Smooth muscle cell (in vitro differentiated cells): Measurements from ENCODE around the gene MTM1. TPM values are rescaled to one million over a fixed set of nuclear protein-coding genes. Genes with fewer than 3 reads are reported as not detected.

Experiments
- DNase-seq: peaks from one replicate; lab custom pipeline; 2025; ENCODE audit not compliant: unreplicated experiment; lab: John Stamatoyannopoulos, UW
- H2AFZ ChIP-seq: fragments of 200-600 bp; sonication (generic); 2 replicates; pipeline ENCODE4 v1.6.0; 2016; ENCODE audit warnings: antibody characterized with exemption, low read depth, mild to moderate bottlenecking
- H3F3A ChIP-seq: fragments of 200-600 bp; sonication (generic); 2 replicates; pipeline ENCODE4 v1.6.0; 2017; ENCODE audit warnings: antibody characterized with exemption, low read depth
- H3K27ac ChIP-seq: fragments of 200-600 bp; sonication (generic); 2 replicates; pipeline ENCODE4 v1.5.1; 2016; ENCODE audit warnings: low read depth, mild to moderate bottlenecking
- H3K27me3 ChIP-seq: fragments of 200-600 bp; sonication (generic); 2 replicates; pipeline ENCODE4 v1.6.1; 2016; ENCODE audit warnings: low read depth, mild to moderate bottlenecking
- H3K36me3 ChIP-seq: fragments of 200-600 bp; sonication (generic); 2 replicates; pipeline ENCODE4 v1.5.1; 2016; ENCODE audit warnings: low read depth
- H3K4me1 ChIP-seq: fragments of 200-600 bp; sonication (generic); 2 replicates; pipeline ENCODE4 v1.5.1; 2016; ENCODE audit warnings: low read depth
- H3K4me2 ChIP-seq: fragments of 200-600 bp; sonication (generic); 2 replicates; pipeline ENCODE4 v1.6.0; 2016; ENCODE audit warnings: mild to moderate bottlenecking
- H3K4me3 ChIP-seq: fragments of 200-600 bp; sonication (generic); 2 replicates; pipeline ENCODE4 v1.5.1; 2016; ENCODE audit warnings: mild to moderate bottlenecking
- H3K79me2 ChIP-seq: fragments of 200-600 bp; sonication (generic); 2 replicates; pipeline ENCODE4 v1.6.0; 2016; ENCODE audit warnings: low read depth, mild to moderate bottlenecking
- H3K9ac ChIP-seq: fragments of 200-600 bp; sonication (generic); 2 replicates; pipeline ENCODE4 v1.6.0; 2016; ENCODE audit warnings: low read depth
- H3K9me3 ChIP-seq: fragments of 200-600 bp; sonication (generic); replicated peaks from 2 replicates; pipeline ENCODE4 v1.5.1; 2016; ENCODE audit warnings: low read depth
- H4K20me1 ChIP-seq: fragments of 200-600 bp; sonication (generic); 2 replicates; pipeline ENCODE4 v1.6.0; 2016; ENCODE audit warnings: low read depth
- WGBS: methylation state at CpG from one replicate; pipeline ENCODE4 v1.1.7; 2016; ENCODE audit warnings: low lambda C conversion rate; 5-methylcytosine and 5-hydroxymethylcytosine counted together
- polyA plus RNA-seq: library from polyadenylated mRNA; unstranded; fragments of >200 nt; fragmentation: Nextera tagmentation; extraction: Ambion mirVana; gene quantifications from 2 replicates; pipeline ENCODE4 v1.2.1, GENCODE V29; 2016
- total RNA-seq: library from RNA; depleted of rRNA; stranded (reverse); fragments of >200 nt; gene quantifications from 2 replicates; pipeline ENCODE4 v1.2.3, GENCODE V29; 2014
- TF ChIP-seq, protein P1 (sequence below): fragments of 200-600 bp; sonication (generic); IDR thresholded peaks from 2 replicates; pipeline ENCODE4 v1.5.1; 2017; ENCODE audit warnings: borderline replicate concordance, mild to moderate bottlenecking, antibody characterized with exemption; ENCODE audit not compliant: insufficient read depth, poor library complexity, severe bottlenecking

Gene MTM1
- total and polyA plus RNA-seq, 2 experiments from 2014 or later: 5.1 to 12.9 TPM

DNA sequence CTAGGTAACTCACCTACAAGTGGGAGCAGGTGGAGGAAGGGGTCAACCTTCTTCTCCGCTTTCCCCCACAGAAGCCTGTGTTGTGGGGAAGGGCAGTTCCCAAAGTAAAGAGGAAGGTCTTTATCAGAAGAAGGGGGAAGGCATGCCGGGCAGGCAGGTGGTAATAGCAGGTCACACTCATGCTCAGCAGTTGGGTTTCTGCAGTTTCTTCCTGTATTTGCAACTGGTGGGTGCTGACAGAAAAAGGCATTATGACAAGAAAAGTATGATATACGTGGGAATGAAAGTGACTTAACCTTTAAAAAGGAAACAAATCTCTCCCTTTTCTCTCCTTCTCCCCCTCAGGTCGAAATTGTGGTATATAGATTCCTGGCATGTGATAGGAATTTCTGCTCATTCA is 128.4 kb downstream of the MTM1 start:
- Histone ChIP-seq H2AFZ (no peak overlapping the region), H3K9me3 (no peaks in the 10 kb centered on the region), H3K9ac (no peak overlapping the region), H4K20me1 (no peaks in the 10 kb centered on the region), H3K27ac (no peak overlapping the region), H3K27me3 (no peaks in the 10 kb centered on the region), H3K36me3 (no peaks in the 10 kb centered on the region), H3K79me2 (peaks cover 16% of the 10 kb centered on the region), H3K4me1 (peaks cover 3% of the 10 kb centered on the region), H3K4me2 (no peak overlapping the region), H3F3A (no peaks in the 10 kb centered on the region), H3K4me3 (no peak overlapping the region)
- TF ChIP-seq, protein P1, sequence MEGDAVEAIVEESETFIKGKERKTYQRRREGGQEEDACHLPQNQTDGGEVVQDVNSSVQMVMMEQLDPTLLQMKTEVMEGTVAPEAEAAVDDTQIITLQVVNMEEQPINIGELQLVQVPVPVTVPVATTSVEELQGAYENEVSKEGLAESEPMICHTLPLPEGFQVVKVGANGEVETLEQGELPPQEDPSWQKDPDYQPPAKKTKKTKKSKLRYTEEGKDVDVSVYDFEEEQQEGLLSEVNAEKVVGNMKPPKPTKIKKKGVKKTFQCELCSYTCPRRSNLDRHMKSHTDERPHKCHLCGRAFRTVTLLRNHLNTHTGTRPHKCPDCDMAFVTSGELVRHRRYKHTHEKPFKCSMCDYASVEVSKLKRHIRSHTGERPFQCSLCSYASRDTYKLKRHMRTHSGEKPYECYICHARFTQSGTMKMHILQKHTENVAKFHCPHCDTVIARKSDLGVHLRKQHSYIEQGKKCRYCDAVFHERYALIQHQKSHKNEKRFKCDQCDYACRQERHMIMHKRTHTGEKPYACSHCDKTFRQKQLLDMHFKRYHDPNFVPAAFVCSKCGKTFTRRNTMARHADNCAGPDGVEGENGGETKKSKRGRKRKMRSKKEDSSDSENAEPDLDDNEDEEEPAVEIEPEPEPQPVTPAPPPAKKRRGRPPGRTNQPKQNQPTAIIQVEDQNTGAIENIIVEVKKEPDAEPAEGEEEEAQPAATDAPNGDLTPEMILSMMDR: no peak
- no peak for DNase-seq
- WGBS: 66% methylated on average over 4 of the region's 4 CpGs

DNA sequence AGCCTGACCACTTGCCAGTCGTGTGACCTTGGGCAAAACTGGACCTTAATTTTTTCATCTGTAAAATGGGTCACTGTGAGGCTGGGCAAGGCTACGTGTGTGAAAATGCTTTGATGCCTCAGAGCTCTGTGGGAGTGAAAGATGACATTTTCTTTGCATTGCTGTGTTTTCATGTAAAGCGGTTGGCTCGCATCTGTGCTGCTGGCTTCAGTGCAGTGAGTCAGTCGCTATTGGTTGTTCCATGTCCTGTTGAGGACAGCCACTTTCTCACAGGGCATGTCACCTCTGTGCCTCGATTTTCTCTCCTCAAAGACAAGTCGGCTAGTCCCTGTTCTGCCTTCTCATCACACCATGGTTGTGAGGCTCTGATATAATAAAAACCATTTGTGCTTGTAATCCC is 129.2 kb downstream of the MTM1 start:
- 73% methylated on average over 7 of the region's 7 CpGs for WGBS
- H3K9me3 ChIP-seq: no peaks in the 10 kb centered on the region
- H3K27ac ChIP-seq: no peak overlapping the region
- DNase-seq: no peak
- no peak overlapping the region for H2AFZ ChIP-seq
- no peaks in the 10 kb centered on the region for H3K36me3 ChIP-seq
- peaks cover 3% of the 10 kb centered on the region for H3K4me1 ChIP-seq
- no peak overlapping the region for H3K9ac ChIP-seq
- H3K4me2 ChIP-seq: no peak overlapping the region
- no peak overlapping the region for H3K4me3 ChIP-seq
- H3F3A ChIP-seq: peaks cover 3% of the 10 kb centered on the region
- H3K79me2 ChIP-seq: peaks cover 16% of the 10 kb centered on the region
- TF ChIP-seq, protein P1: no peak
- H4K20me1 ChIP-seq: no peaks in the 10 kb centered on the region
- H3K27me3 ChIP-seq: no peaks in the 10 kb centered on the region

DNA sequence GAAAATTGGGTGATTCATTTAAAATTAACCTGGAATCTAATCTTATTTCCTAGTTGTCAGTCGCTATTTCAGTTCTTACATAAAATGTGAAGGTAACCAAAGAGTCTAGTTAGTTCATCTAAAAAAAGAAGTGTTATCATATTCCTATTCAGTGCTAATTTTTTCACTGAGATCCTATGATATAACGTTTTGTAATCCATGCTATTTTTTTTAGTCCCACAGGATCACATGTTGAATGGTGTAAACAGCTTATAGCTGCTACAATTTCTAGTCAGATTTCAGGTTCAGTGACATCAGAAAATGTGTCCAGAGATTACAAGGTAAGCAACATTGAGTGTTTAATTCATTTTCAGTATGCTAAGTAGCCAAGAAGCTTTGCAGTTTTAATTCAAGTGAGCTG is 130.6 kb downstream of the MTM1 start:
- DNase-seq: no peak
- Histone ChIP-seq H4K20me1 (no peaks in the 10 kb centered on the region), H3K27ac (no peak overlapping the region), H3K9me3 (no peaks in the 10 kb centered on the region), H2AFZ (no peak overlapping the region), H3K79me2 (peaks cover 16% of the 10 kb centered on the region), H3K27me3 (no peaks in the 10 kb centered on the region), H3K4me1 (peaks cover under 1% of the 10 kb centered on the region), H3K4me2 (no peak overlapping the region), H3K9ac (no peak overlapping the region), H3F3A (peaks cover 7% of the 10 kb centered on the region), H3K4me3 (no peak overlapping the region), H3K36me3 (no peaks in the 10 kb centered on the region)
- WGBS: 54% methylated on average over 2 of the region's 2 CpGs
- TF ChIP-seq, protein P1: no peak

DNA sequence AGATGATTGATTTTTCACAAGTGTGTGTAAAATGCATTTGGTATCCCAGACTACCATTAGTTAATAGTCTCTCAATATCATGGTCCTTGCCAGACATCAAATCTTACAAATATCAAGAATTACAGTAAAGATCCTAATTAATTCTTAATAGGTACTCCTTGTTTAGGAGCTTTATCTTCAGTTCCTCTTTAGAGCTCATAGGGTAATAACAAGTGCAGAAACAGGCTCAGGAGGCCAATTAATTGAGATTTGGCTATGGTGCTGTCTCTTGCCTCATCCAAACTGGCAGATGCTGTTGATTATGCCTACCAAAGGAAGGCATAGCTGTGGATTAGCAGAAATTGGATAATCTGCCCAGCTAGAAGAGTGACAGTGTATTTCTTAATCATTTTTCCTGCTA is 131.7 kb downstream of the MTM1 start:
- no peak for DNase-seq
- no peaks in the 10 kb centered on the region for H3K4me1 ChIP-seq
- H3K79me2 ChIP-seq: peaks cover 16% of the 10 kb centered on the region
- H3K9ac ChIP-seq: no peak overlapping the region
- no peaks in the 10 kb centered on the region for H3K36me3 ChIP-seq
- TF ChIP-seq, protein P1: no peak
- no peaks in the 10 kb centered on the region for H3K27me3 ChIP-seq
- no peak overlapping the region for H3K4me3 ChIP-seq
- H3F3A ChIP-seq: peaks cover 7% of the 10 kb centered on the region
- H3K9me3 ChIP-seq: no peaks in the 10 kb centered on the region
- H3K27ac ChIP-seq: no peak overlapping the region
- no peak overlapping the region for H3K4me2 ChIP-seq
- no peaks in the 10 kb centered on the region for H4K20me1 ChIP-seq
- H2AFZ ChIP-seq: no peak overlapping the region
